Osteocyte (in vitro differentiated cells): Measurements from ENCODE around the gene IL13. TPM values are rescaled to one million over a fixed set of nuclear protein-coding genes. Genes with fewer than 3 reads are reported as not detected.
A peak's percentile ranks its signal among the peaks of the same experiment; 100 is the strongest.

Source experiments
- DNase-seq: peaks from one replicate; pipeline ENCODE4 v3.0.0; 2021; ENCODE audit warnings: mixed read lengths; ENCODE audit not compliant: unreplicated experiment; ENCODE audit errors: extremely low spot score
- H3K27ac Mint-ChIP-seq: one replicate; pipeline ENCODE4 v1.8.0; 2021; ENCODE audit warnings: mild to moderate bottlenecking, mixed read lengths; ENCODE audit not compliant: unreplicated experiment
- H3K27me3 Mint-ChIP-seq: one replicate; pipeline ENCODE4 v1.8.0; 2021; ENCODE audit warnings: mixed read lengths; ENCODE audit not compliant: unreplicated experiment
- H3K36me3 Mint-ChIP-seq: one replicate; pipeline ENCODE4 v1.8.0; 2021; ENCODE audit warnings: mixed read lengths; ENCODE audit not compliant: unreplicated experiment
- H3K4me1 Mint-ChIP-seq: one replicate; pipeline ENCODE4 v1.8.0; 2021; ENCODE audit warnings: mixed read lengths; ENCODE audit not compliant: unreplicated experiment
- H3K4me3 Mint-ChIP-seq: one replicate; pipeline ENCODE4 v1.8.0; 2021; ENCODE audit warnings: mild to moderate bottlenecking, moderate library complexity, mixed read lengths; ENCODE audit not compliant: unreplicated experiment
- H3K9me3 Mint-ChIP-seq: one replicate; pipeline ENCODE4 v1.8.0; 2021; ENCODE audit warnings: mixed read lengths; ENCODE audit not compliant: unreplicated experiment
- total RNA-seq: library from RNA; stranded (reverse); gene quantifications from 2 replicates; pipeline ENCODE4 v1.2.1, GENCODE V29; 2021
- TF ChIP-seq, protein P1 (sequence below): fragments of 200-600 bp; sonication (generic); IDR thresholded peaks from 2 replicates; pipeline ENCODE4 v1.5.0; 2021; ENCODE audit warnings: antibody characterized with exemption, mild to moderate bottlenecking, moderate library complexity

The IL13 gene
- total RNA-seq, 1 donor from 2014 or later = not detected

DNA sequence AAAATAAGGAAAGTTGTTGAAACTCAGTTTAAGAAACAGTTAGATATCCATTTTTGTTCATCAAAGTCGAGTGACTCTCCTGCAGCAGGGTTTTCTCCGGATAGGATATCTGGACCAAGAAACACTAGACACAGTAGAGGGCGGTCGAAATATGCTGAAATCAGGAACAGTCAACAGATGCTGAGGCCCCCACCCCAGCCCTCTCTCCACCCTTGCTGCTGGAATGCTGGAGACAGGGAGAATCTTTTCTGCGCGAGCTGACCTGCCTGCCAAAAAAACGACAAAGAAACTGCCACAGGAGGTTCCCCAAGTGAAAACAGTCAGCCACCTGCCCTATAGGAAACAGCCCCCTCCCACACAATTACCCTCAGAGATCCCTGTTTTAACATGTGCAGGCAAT is 4.3 kb upstream of the IL13 start:
- Mint-ChIP-seq H3K4me3 (no peak overlapping the region), H3K9me3 (peaks cover under 1% of the 10 kb centered on the region), H3K27me3 (peaks cover 18% of the 10 kb centered on the region), H3K27ac (no peak overlapping the region), H3K36me3 (peaks cover 2% of the 10 kb centered on the region), H3K4me1 (peaks cover 4% of the 10 kb centered on the region)
- TF ChIP-seq, protein P1, sequence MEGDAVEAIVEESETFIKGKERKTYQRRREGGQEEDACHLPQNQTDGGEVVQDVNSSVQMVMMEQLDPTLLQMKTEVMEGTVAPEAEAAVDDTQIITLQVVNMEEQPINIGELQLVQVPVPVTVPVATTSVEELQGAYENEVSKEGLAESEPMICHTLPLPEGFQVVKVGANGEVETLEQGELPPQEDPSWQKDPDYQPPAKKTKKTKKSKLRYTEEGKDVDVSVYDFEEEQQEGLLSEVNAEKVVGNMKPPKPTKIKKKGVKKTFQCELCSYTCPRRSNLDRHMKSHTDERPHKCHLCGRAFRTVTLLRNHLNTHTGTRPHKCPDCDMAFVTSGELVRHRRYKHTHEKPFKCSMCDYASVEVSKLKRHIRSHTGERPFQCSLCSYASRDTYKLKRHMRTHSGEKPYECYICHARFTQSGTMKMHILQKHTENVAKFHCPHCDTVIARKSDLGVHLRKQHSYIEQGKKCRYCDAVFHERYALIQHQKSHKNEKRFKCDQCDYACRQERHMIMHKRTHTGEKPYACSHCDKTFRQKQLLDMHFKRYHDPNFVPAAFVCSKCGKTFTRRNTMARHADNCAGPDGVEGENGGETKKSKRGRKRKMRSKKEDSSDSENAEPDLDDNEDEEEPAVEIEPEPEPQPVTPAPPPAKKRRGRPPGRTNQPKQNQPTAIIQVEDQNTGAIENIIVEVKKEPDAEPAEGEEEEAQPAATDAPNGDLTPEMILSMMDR = no peak
- DNase-seq = peak; percentile 30

DNA sequence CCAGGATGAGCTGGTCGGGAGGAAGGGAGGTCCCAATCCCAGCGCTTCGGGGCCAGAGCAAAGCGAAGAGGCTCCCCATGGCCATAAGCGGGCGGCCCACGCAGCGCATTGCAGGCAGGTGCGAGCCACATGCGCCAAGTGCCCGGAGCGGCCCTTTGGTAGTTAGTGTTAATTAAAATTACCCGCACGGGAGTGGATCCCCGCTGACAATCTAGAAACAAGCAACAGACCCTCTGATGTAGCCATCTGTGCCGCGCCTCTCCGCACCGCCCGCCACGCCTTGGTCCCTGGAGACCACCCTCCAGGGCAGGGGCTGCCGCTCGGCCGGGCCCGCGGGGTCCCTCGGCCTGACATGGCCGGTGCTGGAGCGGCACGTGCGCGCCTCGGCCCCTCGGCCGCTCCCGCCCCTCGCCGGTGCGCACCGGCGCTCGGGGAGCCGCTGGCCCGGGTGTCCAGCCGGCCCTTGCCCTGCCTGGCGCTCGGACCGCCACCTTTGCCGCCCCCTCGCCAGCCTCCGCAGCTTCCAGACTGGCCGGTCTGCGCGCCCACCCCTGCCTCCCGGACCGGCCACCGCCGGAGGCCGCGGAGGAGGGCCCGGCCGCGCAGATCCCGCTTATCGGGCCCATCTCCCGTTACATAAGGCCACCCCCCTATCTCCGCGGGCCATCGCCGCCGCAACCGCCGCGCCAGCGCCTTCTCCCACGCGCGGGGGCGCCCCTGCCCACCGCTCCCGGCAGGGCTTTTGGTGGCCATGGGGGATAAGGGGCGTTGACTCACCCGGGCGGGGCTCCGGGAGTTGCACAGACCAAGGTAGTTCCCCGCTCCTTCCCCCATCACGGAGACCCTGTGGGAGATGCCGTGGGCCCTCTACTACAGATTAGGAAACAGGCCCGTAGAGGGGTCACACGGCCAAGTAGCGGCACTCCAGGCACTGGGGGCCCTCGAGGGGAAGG is 1.9 kb upstream of the IL13 start:
- TF ChIP-seq, protein P1 = peak; percentile 32
- Mint-ChIP-seq H3K4me3 (peak overlapping the region; percentile 52), H3K27ac (no peak overlapping the region), H3K27me3 (peaks cover 17% of the 10 kb centered on the region), H3K36me3 (no peaks in the 10 kb centered on the region), H3K9me3 (no peaks in the 10 kb centered on the region), H3K4me1 (peaks cover 6% of the 10 kb centered on the region)
- peak; percentile 82 for DNase-seq

DNA sequence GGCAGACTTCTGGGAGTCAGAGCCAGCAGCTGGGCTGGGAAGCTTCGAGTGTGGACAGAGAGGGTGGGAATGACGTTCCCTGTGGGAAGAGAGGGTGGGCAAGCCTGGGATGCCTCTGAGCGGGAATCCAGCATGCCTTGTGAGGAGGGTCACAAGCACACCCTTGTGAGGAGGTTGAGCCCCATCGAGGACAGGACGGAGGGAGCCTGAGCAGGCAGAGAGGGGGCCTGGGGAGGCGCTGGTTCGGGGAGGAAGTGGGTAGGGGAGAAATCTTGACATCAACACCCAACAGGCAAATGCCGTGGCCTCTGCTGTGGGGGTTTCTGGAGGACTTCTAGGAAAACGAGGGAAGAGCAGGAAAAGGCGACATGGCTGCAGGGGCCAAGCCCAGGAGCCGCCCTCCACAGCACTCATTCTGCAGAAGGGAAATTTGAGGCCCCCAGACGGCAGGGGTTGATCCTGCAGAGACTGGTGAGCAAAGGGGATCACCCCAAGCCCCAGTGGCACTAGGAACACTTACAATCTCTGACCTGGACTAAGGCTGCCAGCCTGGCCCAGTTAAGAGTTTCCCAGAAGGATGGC is 1.1 kb upstream of the IL13 start:
- Mint-ChIP-seq H3K4me1 (peaks cover 7% of the 10 kb centered on the region), H3K27ac (no peak overlapping the region), H3K36me3 (no peaks in the 10 kb centered on the region), H3K27me3 (peaks cover 17% of the 10 kb centered on the region), H3K4me3 (peak overlapping the region; percentile 5), H3K9me3 (no peaks in the 10 kb centered on the region)
- DNase-seq = peak; percentile 69
- TF ChIP-seq, protein P1 = no peak

DNA sequence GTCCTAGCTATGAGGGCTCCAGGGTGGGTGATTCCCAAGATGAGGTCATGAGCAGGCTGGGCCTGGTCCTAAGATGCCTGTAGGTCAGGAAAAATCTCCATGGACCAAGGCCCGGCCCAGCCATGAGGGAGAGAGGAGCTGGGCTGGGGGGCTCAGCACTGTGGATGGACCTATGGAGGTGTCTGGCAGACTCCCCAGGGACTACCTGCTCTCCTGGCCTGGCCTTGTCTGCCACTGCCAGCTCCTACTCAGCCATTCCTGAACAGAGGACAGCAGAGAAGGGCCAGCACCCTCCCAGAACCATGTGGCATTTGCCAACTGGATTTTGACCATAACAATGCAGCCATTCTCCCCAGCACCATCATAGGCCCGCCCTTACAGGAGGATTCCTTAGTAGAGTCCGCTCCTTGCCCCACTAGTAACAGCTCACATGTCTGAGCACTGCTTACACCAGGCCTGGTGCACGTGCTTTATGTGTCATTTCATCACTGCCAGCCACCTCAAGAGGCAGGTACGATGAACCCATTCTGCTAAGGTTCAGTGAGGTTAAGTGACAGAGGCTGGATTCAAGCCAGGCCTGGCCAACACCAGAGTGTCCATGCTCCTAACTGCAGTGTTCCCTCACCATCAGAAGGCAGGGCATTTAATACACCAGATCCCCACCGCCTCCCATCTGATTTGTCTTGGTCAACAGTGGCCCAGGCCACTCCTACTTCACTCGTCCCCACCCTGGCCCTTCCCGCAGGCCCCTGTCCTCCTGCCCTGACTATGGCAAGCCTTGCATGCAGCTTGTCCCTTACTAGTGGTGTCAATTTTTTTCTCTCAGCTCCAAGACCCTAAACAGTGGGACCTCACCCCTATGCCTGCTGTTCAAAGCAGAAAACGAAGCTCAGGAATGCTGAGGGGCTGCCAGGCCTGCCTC is 669 bp downstream of the IL13 start:
- Mint-ChIP-seq H3K27me3 (peaks cover 12% of the 10 kb centered on the region), H3K36me3 (no peaks in the 10 kb centered on the region), H3K27ac (no peak overlapping the region), H3K4me3 (no peak overlapping the region), H3K4me1 (peaks cover 7% of the 10 kb centered on the region), H3K9me3 (no peaks in the 10 kb centered on the region)
- TF ChIP-seq, protein P1 = no peak
- peak; percentile 53 for DNase-seq
